ENCODE results near the gene NAA25.
"Not testable (repeated sequence)": the region's sequence is repeated elsewhere in the genome, so short reads cannot be mapped to it uniquely, and the experiment has no call there.

Gene NAA25

GRCh38 chr12:112049351-112049750 lies 59.2 kb downstream of the NAA25 start:
- DNase-seq = peak; percentile 0

GRCh38 chr12:112046003-112046402 lies 62.6 kb downstream of the NAA25 start:
- no peak for DNase-seq

GRCh38 chr12:112036614-112037013 lies 72.0 kb downstream of the NAA25 start:
- not testable (repeated sequence) for DNase-seq

GRCh38 chr12:112035219-112035785 lies 73.3 kb downstream of the NAA25 start:
- no peak for DNase-seq

GRCh38 chr12:112032292-112032691 lies 76.3 kb downstream of the NAA25 start:
- DNase-seq = no peak

- no peak for DNase-seq
Observed at GRCh38 chr12:112031472-112031871, 77.1 kb downstream of the NAA25 start.

- no peak for DNase-seq
Observed at GRCh38 chr12:112029301-112029700, 79.3 kb downstream of the NAA25 start.

- no peak for DNase-seq
Observed at GRCh38 chr12:112025808-112026375, 82.7 kb downstream of the NAA25 start.

GRCh38 chr12:112023759-112024396 lies 84.7 kb downstream of the NAA25 start:
- DNase-seq = no peak

- no peak for DNase-seq
Observed at GRCh38 chr12:112022241-112023016, 86.2 kb downstream of the NAA25 start.

- DNase-seq = no peak
Observed at GRCh38 chr12:112020947-112021457, 87.6 kb downstream of the NAA25 start.

- DNase-seq = no peak
Observed at GRCh38 chr12:112018571-112019237, 89.9 kb downstream of the NAA25 start.

- no peak for DNase-seq
Observed at GRCh38 chr12:112017041-112017440, 91.5 kb downstream of the NAA25 start.

GRCh38 chr12:112015938-112016337 lies 92.6 kb downstream of the NAA25 start:
- DNase-seq = no peak

- peak; percentile 85 for DNase-seq
Observed at GRCh38 chr12:112013601-112014402, 94.8 kb downstream of the NAA25 start.

- DNase-seq = peak; percentile 96
Observed at GRCh38 chr12:112012775-112013600, 95.6 kb downstream of the NAA25 start, which contains the start of the genes ERP29 and TMEM116. Gene ERP29, plus strand, starts transcription at chr12:112013426. Its CDS starts 40 bp downstream, at chr12:112013466. Gene TMEM116, minus strand, starts transcription at chr12:112013165. Its CDS starts 7,895 bp downstream, at chr12:112005270.

- no peak for DNase-seq
Observed at GRCh38 chr12:112011685-112012084, 96.9 kb downstream of the NAA25 start.

- no peak for DNase-seq
Observed at GRCh38 chr12:112010415-112011344, 97.9 kb downstream of the NAA25 start.

- not testable (repeated sequence) for DNase-seq
Observed at GRCh38 chr12:112009596-112009995, 99.0 kb downstream of the NAA25 start.

- DNase-seq = no peak
Observed at GRCh38 chr12:112008918-112009317, 99.7 kb downstream of the NAA25 start.

All from retina (tissue), 1 donor.